Esophagus mucosa (tissue), 1 donor: ENCODE measurements around the gene S100A7A. TPM values are rescaled to one million over a fixed set of nuclear protein-coding genes. Genes with fewer than 3 reads are reported as not detected.

Experiments
- ATAC-seq: fragments of 200-7000 bp; cut with Tn5 transposase; one replicate; pipeline ENCODE4 v1.9.1; 2020
- total RNA-seq: library from RNA; stranded (reverse); gene quantifications from one replicate; pipeline ENCODE4 v1.2.4, GENCODE V29; 2023
- donor health status: DM: yes; HTN: yes; CAD: no.

S100A7A gene
- total RNA-seq, 1 donor from 2014 or later, result 24.6 TPM

- peak; percentile 37 for ATAC-seq
These were observed 49.7 kb downstream of the S100A7A start for GRCh38 chr1:153465811-153466636.

GRCh38 chr1:153466908-153467307, 50.6 kb downstream of the S100A7A start:
- ATAC-seq, result no peak

DNA sequence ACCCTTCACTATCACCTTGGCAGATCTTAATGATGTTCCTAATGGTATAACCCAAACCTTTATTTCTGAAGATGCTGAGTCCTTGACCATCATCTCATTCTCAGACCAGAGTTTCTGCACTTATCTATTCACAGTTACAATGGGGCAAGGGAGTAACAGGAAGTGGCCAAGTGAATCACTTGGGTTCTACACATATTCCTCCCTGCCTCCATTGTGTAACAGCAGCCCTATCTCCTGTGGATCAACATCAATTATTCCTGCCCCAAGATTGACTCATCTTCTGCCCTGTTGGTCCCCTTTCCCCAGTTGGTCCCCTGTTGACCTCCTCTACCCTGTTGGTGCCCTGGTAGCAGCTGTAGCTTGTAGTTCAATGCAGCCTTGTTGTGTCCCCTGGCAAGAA, 54.4 kb downstream of the S100A7A start:
- ATAC-seq, result peak; percentile 24

Other genes starting within 250 kb of the S100A7A start
- not detected for gene LELP1, start 213.1 kb upstream of the S100A7A start, total RNA-seq
- not detected for gene PRR9, start 198.9 kb upstream of the S100A7A start, total RNA-seq
- gene LORICRIN, start 156.8 kb upstream of the S100A7A start, total RNA-seq, result not detected
- gene PGLYRP3, start 103.6 kb upstream of the S100A7A start, total RNA-seq, result 31.3 TPM
- gene PGLYRP4, start 67.7 kb upstream of the S100A7A start, total RNA-seq, result 14.5 TPM
- gene S100A9, start 58.7 kb upstream of the S100A7A start, total RNA-seq, result 34,355 TPM
- 65.2 TPM for gene S100A12, start 40.9 kb upstream of the S100A7A start, total RNA-seq
- gene S100A8, start 25.4 kb upstream of the S100A7A start, total RNA-seq, result 27,439 TPM
- gene S100A7, start 44.1 kb downstream of the S100A7A start, total RNA-seq, result 5,647 TPM
- 976 TPM for gene S100A6, start 119.5 kb downstream of the S100A7A start, total RNA-seq
- gene S100A5, start 124.4 kb downstream of the S100A7A start, total RNA-seq, result not detected
- gene S100A4, start 129.3 kb downstream of the S100A7A start, total RNA-seq, result 36.0 TPM
- gene S100A3, start 132.7 kb downstream of the S100A7A start, total RNA-seq, result 9.6 TPM
- gene S100A2, start 149.3 kb downstream of the S100A7A start, total RNA-seq, result 4,166 TPM
- gene S100A16, start 196.6 kb downstream of the S100A7A start, total RNA-seq, result 1,290 TPM
- gene S100A14, start 199.8 kb downstream of the S100A7A start, total RNA-seq, result 1,938 TPM
- 52.5 TPM for gene S100A13, start 211.0 kb downstream of the S100A7A start, total RNA-seq
- 0.44 TPM for gene S100A1, start 211.9 kb downstream of the S100A7A start, total RNA-seq
- gene CHTOP, start 217.5 kb downstream of the S100A7A start, total RNA-seq, result 44.0 TPM
- 32.0 TPM for gene SNAPIN, start 242.2 kb downstream of the S100A7A start, total RNA-seq